HepG2 (cell line): Measurements from ENCODE around the gene KRT10. TPM values are rescaled to one million over a fixed set of nuclear protein-coding genes. Genes with fewer than 3 reads are reported as not detected.

ENCODE experiments used
- ATAC-seq: fragments of 200-7000 bp; cut with Tn5 transposase; 3 replicates; pipeline ENCODE4 v1.9.1; 2020; ENCODE audit warnings: mild to moderate bottlenecking, moderate library complexity
- BruUV-seq: library from RNA; stranded (reverse); fragments of 400-500 nt; replicated peaks from 2 replicates; lab custom pipeline; 2021; lab: Mats Ljungman, UMichigan
- CTCF ChIA-PET: fragments of 300-600 bp; formaldehyde crosslinking; extraction: SDS; loops from one replicate; lab custom pipeline; 2021; ENCODE audit warnings: low total read pairs, inconsistent platforms, low intra/inter-chr PET ratio; lab: Yijun Ruan, JAX
- POLR2A ChIA-PET: fragments of 350-600 bp; sonication (Branson Sonifier 250); formaldehyde crosslinking; loops from one replicate; lab custom pipeline; 2020; ENCODE audit warnings: antibody characterized with exemption, inconsistent platforms; lab: Yijun Ruan, JAX
- DNase-seq: peaks from one replicate; pipeline ENCODE4 v3.0.0-alpha.2; 2015; ENCODE audit warnings: low spot score
- FAIRE-seq: peaks from 3 replicates; lab custom pipeline; 2011; peaks lifted over from hg19 to GRCh38; lab: Jason Lieb, UNC
- H2AFZ ChIP-seq: one replicate; pipeline ENCODE4 v1.6.1; 2011; ENCODE audit warnings: low read length, inconsistent platforms
- H3K27ac ChIP-seq: fragments of 300-600 bp; 3 replicates; pipeline ENCODE4 v1.8.0; 2011; ENCODE audit warnings: mixed run types, mild to moderate bottlenecking, mixed read lengths, low read length, inconsistent platforms; ENCODE audit not compliant: insufficient read depth; ENCODE audit errors: extremely low read length
- H3K27me3 ChIP-seq, 2 experiments: fragments of 200-600 bp in 1 of 2; 2 replicates in 1 of 2; 3 replicates in 1 of 2; pipeline versions ENCODE4 v1.6.0 to v1.8.0; 2011; ENCODE audit warnings: low read length in 2 of 2, mild to moderate bottlenecking in 2 of 2, moderate library complexity in 2 of 2, inconsistent platforms in 1 of 2; ENCODE audit not compliant: insufficient read depth in 2 of 2, control insufficient read depth in 1 of 2
- H3K36me3 ChIP-seq, 2 experiments: fragments of 200-600 bp in 1 of 2; replicated peaks in 1 of 2; 2 replicates in 1 of 2; 3 replicates in 1 of 2; pipeline versions ENCODE4 v1.5.1 to v1.8.0; 2011; ENCODE audit warnings: low read length in 2 of 2, inconsistent platforms in 1 of 2; ENCODE audit not compliant: insufficient read depth in 2 of 2, control insufficient read depth in 1 of 2
- H3K4me1 ChIP-seq: 2 replicates; pipeline ENCODE4 v1.5.1; 2012; ENCODE audit warnings: low read length, inconsistent platforms; ENCODE audit not compliant: insufficient read depth
- H3K4me2 ChIP-seq: 2 replicates; pipeline ENCODE4 v1.6.0; 2011; ENCODE audit warnings: low read depth, low read length, inconsistent platforms
- H3K4me3 ChIP-seq, 3 experiments: fragments of 200-600 bp in 1 of 3; sonication (generic), shearing (Covaris generic) in 1 of 3; replicated peaks in 1 of 3; 2 replicates each; pipeline ENCODE4 v1.5.1; 2011 to 2016; ENCODE audit warnings: low read length in 3 of 3, inconsistent platforms in 2 of 3, low read depth in 2 of 3, mild to moderate bottlenecking in 2 of 3, control low read depth in 1 of 3, mixed read lengths in 1 of 3; ENCODE audit not compliant: insufficient read depth in 1 of 3
- H3K79me2 ChIP-seq: one replicate; pipeline ENCODE4 v1.6.1; 2011; ENCODE audit warnings: low read length, inconsistent platforms; ENCODE audit not compliant: insufficient read depth
- H3K9ac ChIP-seq: 2 replicates; pipeline ENCODE4 v1.6.0; 2011; ENCODE audit warnings: mild to moderate bottlenecking, low read depth, low read length, inconsistent platforms; ENCODE audit not compliant: insufficient read depth
- H3K9me3 ChIP-seq: 2 replicates; pipeline ENCODE4 v1.5.1; 2012; ENCODE audit warnings: mild to moderate bottlenecking, low read length
- H4K20me1 ChIP-seq: 2 replicates; pipeline ENCODE4 v1.6.0; 2011; ENCODE audit warnings: inconsistent platforms, mild to moderate bottlenecking, low read length, moderate library complexity; ENCODE audit not compliant: insufficient read depth
- CCAR2 ChIP-seq: fragments of 200-400 bp; formaldehyde crosslinking; optimal IDR thresholded peaks from 2 replicates; pipeline ENCODE3; 2018; ENCODE audit warnings: low read depth, mild to moderate bottlenecking, low read length, moderate library complexity
- CHD4 ChIP-seq: fragments of 200-600 bp; sonication (generic); IDR thresholded peaks from 2 replicates; pipeline ENCODE4 v1.7.0; 2017; ENCODE audit warnings: mild to moderate bottlenecking, low read length, borderline replicate concordance
- FOXK2 ChIP-seq: fragments of 450-650 bp; IDR thresholded peaks from 2 replicates; pipeline ENCODE4 v1.6.1; 2016
- GZF1 ChIP-seq: sonication (generic); formaldehyde crosslinking; IDR thresholded peaks from 2 replicates; pipeline ENCODE4 v1.5.1; 2020; ENCODE audit warnings: mild to moderate bottlenecking, missing genetic modification reagents
- HDAC1 ChIP-seq: sonication (generic); formaldehyde crosslinking; IDR thresholded peaks from 2 replicates; pipeline ENCODE4 v1.5.1; 2020; ENCODE audit warnings: mild to moderate bottlenecking, missing genetic modification reagents
- HMGA1 ChIP-seq: sonication (generic); formaldehyde crosslinking; conservative IDR thresholded peaks from 2 replicates; pipeline ENCODE4 v1.4.0; 2020; ENCODE audit warnings: missing genetic modification reagents
- JARID2 ChIP-seq: sonication (generic); formaldehyde crosslinking; IDR thresholded peaks from 2 replicates; pipeline ENCODE4 v1.8.1; 2023; ENCODE audit warnings: missing genetic modification reagents, inconsistent platforms; ENCODE audit not compliant: insufficient replicate concordance
- MED13 ChIP-seq: sonication (generic); formaldehyde crosslinking; IDR thresholded peaks from 2 replicates; pipeline ENCODE4 v1.5.0; 2020; ENCODE audit warnings: missing genetic modification reagents
- THYN1 ChIP-seq: sonication (generic); formaldehyde crosslinking; IDR thresholded peaks from 2 replicates; pipeline ENCODE4 v1.8.1; 2023; ENCODE audit warnings: low read depth, mild to moderate bottlenecking, moderate library complexity, missing genetic modification reagents, borderline replicate concordance
- ZFY ChIP-seq: sonication (generic); formaldehyde crosslinking; IDR thresholded peaks from 2 replicates; pipeline ENCODE4 v1.4.0; 2020; ENCODE audit warnings: missing genetic modification reagents
- ZNF101 ChIP-seq: sonication (generic); formaldehyde crosslinking; IDR thresholded peaks from 2 replicates; pipeline ENCODE4 v1.4.0; 2020; ENCODE audit warnings: mild to moderate bottlenecking, low read depth, missing genetic modification reagents, borderline replicate concordance
- ZNF354B ChIP-seq: sonication (generic); formaldehyde crosslinking; IDR thresholded peaks from 2 replicates; pipeline ENCODE4 v1.8.0; 2022; ENCODE audit warnings: mild to moderate bottlenecking, missing genetic modification reagents
- ZSCAN29 ChIP-seq: sonication (generic); formaldehyde crosslinking; conservative IDR thresholded peaks from 2 replicates; pipeline ENCODE4 v1.4.0; 2020; ENCODE audit warnings: mild to moderate bottlenecking, missing genetic modification reagents
- WGBS: methylation state at CpG from one replicate; pipeline ENCODE4 v1.1.6; 2017; ENCODE audit warnings: low lambda C conversion rate; 5-methylcytosine and 5-hydroxymethylcytosine counted together
- in situ Hi-C: cut with HindIII; loops from 2 replicates; pipeline ENCODE4 v1.10.0; 2017; ENCODE audit warnings: low pct_unique_long_range_greater_than_20kb; ENCODE audit not compliant: extremely low pct_ligation_motif_present
- intact Hi-C: fragments of 100-400 bp; cut with micrococcal nuclease; formaldehyde crosslinking; loops from one replicate; pipeline ENCODE4 v1.10.0; 2022; ENCODE audit not compliant: unreplicated experiment
- polyA plus RNA-seq, 8 experiments: library from polyadenylated mRNA; depleted of rRNA in 3 of 8; stranded (reverse) in 7 of 8; unstranded in 1 of 8; fragments of >200 nt; fragmentation: Illumina TruSeq in 4 of 8; extraction: Trizol in 4 of 8; gene quantifications; 2 replicates each; pipeline versions ENCODE4 v1.2.1 to v1.2.3, GENCODE V29; 2011 to 2016; ENCODE audit warnings: low read depth in 4 of 8, missing spikeins in 1 of 8, mixed read lengths in 1 of 8; ENCODE audit not compliant: insufficient read depth in 1 of 8
- total RNA-seq, 5 experiments: library from RNA; depleted of rRNA; stranded (reverse); fragments of >200 nt; fragmentation: Illumina TruSeq; extraction: Trizol; gene quantifications; 2 replicates each; pipeline ENCODE4 v1.2.3, GENCODE V29; 2016; ENCODE audit warnings: low read depth in 1 of 5
- TF ChIP-seq, protein P1 (sequence below): sonication (generic); formaldehyde crosslinking; IDR thresholded peaks from 2 replicates; pipeline ENCODE4 v1.5.0; 2020; ENCODE audit warnings: missing genetic modification reagents
- TF ChIP-seq, protein P2 (sequence below): sonication (generic); formaldehyde crosslinking; IDR thresholded peaks from 2 replicates; pipeline ENCODE4 v1.5.0; 2020; ENCODE audit warnings: mild to moderate bottlenecking, missing genetic modification reagents
- TF ChIP-seq, protein P3 (sequence below): sonication (generic); formaldehyde crosslinking; conservative IDR thresholded peaks from 2 replicates; pipeline ENCODE4 v1.8.0; 2022; ENCODE audit warnings: mild to moderate bottlenecking, moderate library complexity, missing genetic modification reagents
- TF ChIP-seq, protein P4 (sequence below): sonication (generic); formaldehyde crosslinking; IDR thresholded peaks from 2 replicates; pipeline ENCODE4 v1.8.0; 2022; ENCODE audit warnings: missing genetic modification reagents, low read depth, mild to moderate bottlenecking, borderline replicate concordance

The KRT10 gene
- total and polyA plus RNA-seq, 2 of the 13 experiments (the other 11 are each of a cell fraction or from before 2014, with no cell fraction given), result 25.1 to 27.5 TPM

DNA sequence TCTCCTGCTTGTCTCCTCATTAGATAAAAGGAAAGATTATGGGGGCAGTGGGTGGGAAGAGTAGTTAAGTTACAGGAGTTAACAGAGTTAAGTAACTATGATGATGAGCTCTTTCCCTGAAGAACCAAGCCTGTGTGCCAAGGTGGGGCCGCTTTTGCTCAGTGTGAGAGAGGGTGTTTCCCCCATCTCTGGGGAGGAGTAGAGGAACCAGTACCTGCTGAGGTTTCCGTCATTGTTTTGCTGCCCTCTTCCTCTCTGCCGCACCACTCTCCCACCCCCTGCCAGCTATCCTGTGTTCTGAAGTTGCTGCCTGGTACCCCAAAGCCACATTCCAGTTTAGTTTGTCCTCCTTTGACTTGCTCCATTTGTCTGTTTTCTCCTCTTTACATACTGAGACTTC, 20.8 kb upstream of the KRT10 start (continued):
- no peak for TF ChIP-seq CHD4
- TF ChIP-seq JARID2 (CRISPR knock-in tag), result no peak
- TF ChIP-seq, all 625 proteins: peak for 0

DNA sequence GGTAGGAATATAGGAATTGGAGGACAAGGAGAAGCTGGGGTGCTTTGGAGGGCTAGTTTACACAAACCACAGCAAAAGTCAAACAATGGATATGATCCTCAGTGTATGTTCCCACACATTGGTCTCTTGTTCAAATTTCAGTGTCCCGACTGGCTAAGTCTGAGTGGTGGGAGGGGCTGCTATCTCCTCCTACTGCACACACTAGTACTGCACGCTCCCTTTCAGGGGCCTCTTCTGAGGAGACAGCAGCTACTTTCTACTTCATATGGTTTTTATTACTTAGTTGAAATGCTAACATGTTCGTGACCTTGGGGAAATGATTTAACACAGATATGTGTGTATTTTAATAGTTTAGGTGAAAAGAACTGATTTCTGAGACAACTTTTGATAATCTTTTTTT, 18.8 kb upstream of the KRT10 start:
- no peaks in the 10 kb centered on the region for H3K79me2 ChIP-seq
- no peak overlapping the region for H3K4me3 ChIP-seq
- H3K27ac ChIP-seq, result no peak overlapping the region
- H3K9me3 ChIP-seq, result no peaks in the 10 kb centered on the region
- 0 out of 2 replicates have a peak, but pooled peaks cover 5% of the 10 kb centered on the region for H3K4me1 ChIP-seq
- no peaks in the 10 kb centered on the region for H4K20me1 ChIP-seq
- no peak overlapping the region for H3K9ac ChIP-seq
- no TSS peak for BruUV-seq
- ATAC-seq (peak; percentile 47; the same call in 1 of the 3 replicates), DNase-seq (no peak), FAIRE-seq (no peak)
- WGBS, result 34% methylated on average over 3 of the region's 3 CpGs
- H3K36me3 ChIP-seq, result no peaks in the 10 kb centered on the region
- intact Hi-C loops, result no loop called here
- POLR2A ChIA-PET, result no interaction called here
- peaks cover 0 to 4% of the 10 kb centered on the region in 2 experiments; a peak in 1 of 5 replicates for H3K27me3 ChIP-seq
- no peak overlapping the region for H3K4me2 ChIP-seq
- H2AFZ ChIP-seq, result no peak overlapping the region
- CTCF ChIA-PET, result no interaction called here
- in situ Hi-C loops, result no loop called here
- no peak for TF ChIP-seq HDAC1
- no peak for TF ChIP-seq ZFY (CRISPR knock-in tag)
- TF ChIP-seq GZF1 (CRISPR knock-in tag), result no peak
- TF ChIP-seq MED13, result no peak
- TF ChIP-seq HMGA1, result no peak
- TF ChIP-seq, protein P1, sequence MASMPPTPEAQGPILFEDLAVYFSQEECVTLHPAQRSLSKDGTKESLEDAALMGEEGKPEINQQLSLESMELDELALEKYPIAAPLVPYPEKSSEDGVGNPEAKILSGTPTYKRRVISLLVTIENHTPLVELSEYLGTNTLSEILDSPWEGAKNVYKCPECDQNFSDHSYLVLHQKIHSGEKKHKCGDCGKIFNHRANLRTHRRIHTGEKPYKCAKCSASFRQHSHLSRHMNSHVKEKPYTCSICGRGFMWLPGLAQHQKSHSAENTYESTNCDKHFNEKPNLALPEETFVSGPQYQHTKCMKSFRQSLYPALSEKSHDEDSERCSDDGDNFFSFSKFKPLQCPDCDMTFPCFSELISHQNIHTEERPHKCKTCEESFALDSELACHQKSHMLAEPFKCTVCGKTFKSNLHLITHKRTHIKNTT (CRISPR knock-in tag), result no peak
- no peak for TF ChIP-seq ZSCAN29 (CRISPR knock-in tag)
- no peak for TF ChIP-seq ZNF101 (CRISPR knock-in tag)
- no peak for TF ChIP-seq FOXK2
- TF ChIP-seq, protein P2, sequence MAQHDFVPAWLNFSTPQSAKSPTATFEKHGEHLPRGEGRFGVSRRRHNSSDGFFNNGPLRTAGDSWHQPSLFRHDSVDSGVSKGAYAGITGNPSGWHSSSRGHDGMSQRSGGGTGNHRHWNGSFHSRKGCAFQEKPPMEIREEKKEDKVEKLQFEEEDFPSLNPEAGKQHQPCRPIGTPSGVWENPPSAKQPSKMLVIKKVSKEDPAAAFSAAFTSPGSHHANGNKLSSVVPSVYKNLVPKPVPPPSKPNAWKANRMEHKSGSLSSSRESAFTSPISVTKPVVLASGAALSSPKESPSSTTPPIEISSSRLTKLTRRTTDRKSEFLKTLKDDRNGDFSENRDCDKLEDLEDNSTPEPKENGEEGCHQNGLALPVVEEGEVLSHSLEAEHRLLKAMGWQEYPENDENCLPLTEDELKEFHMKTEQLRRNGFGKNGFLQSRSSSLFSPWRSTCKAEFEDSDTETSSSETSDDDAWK (CRISPR knock-in tag), result no peak
- TF ChIP-seq, protein P3, sequence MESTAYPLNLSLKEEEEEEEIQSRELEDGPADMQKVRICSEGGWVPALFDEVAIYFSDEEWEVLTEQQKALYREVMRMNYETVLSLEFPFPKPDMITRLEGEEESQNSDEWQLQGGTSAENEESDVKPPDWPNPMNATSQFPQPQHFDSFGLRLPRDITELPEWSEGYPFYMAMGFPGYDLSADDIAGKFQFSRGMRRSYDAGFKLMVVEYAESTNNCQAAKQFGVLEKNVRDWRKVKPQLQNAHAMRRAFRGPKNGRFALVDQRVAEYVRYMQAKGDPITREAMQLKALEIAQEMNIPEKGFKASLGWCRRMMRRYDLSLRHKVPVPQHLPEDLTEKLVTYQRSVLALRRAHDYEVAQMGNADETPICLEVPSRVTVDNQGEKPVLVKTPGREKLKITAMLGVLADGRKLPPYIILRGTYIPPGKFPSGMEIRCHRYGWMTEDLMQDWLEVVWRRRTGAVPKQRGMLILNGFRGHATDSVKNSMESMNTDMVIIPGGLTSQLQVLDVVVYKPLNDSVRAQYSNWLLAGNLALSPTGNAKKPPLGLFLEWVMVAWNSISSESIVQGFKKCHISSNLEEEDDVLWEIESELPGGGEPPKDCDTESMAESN (CRISPR knock-in tag), result no peak
- TF ChIP-seq, protein P4, sequence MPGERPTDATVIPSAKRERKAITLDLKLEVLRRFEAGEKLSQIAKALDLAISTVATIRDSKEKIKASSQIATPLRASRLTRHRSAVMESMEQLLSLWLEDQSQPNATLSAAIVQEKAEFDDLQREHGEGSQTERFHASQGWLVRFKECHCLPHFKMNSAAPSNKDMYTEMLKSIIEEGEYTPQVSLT (CRISPR knock-in tag), result no peak
- TF ChIP-seq ZNF354B, result no peak
- TF ChIP-seq CCAR2, result no peak
- TF ChIP-seq THYN1 (CRISPR knock-in tag), result no peak
